Activated CD4-positive, CD25-positive, alpha-beta regulatory T cell treated with anti-CD3 and anti-CD28 coated beads, Interleukin-2, amount 50 U/mL, for 16 hours (primary cell): ENCODE measurements around the gene CMTM3.
"Not testable (repeated sequence)": the region's sequence is repeated elsewhere in the genome, so short reads cannot be mapped to it uniquely, and the experiment has no call there.

Source experiments
- DNase-seq: peaks from one replicate; pipeline ENCODE4 v3.0.0-alpha.2; 2020; ENCODE audit warnings: low read depth, low spot score

CMTM3 gene

DNA sequence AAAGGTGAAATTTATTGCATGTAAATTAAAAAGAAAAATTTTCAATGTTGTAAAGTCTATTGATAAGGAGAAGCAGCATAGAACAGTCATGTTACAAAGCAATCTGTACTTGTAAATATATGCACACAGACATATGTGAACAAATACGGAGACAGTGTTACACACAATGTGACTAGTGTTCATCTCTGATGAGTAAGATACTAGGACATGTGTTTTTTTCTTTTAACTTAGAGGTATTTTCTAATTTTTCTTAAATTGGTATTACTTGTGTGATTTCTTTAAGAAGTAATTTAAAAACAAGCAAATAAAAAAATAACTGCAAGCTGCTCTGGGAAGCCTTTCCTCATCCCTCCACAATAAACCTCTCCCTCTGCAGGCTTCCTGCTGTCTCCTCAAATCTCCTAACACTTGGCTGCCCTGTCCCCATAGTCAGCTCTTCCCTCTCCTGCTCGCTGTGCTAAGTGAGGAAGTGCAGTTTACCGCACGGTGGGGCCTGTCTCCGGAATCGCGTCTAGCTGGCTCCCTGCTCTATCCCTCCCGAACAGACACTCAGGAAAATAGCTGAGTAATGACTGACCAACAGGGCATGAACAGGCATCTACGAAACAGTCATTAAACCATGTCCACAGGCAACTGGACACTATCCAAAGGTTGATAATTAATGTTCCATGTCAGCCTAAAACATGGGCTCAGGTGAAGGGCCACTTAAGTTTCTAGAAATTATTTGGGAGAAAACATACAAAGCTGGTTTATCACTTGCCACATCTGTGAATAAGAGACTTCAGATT lies 56.1 kb downstream of the CMTM3 start:
- DNase-seq = no peak

DNA sequence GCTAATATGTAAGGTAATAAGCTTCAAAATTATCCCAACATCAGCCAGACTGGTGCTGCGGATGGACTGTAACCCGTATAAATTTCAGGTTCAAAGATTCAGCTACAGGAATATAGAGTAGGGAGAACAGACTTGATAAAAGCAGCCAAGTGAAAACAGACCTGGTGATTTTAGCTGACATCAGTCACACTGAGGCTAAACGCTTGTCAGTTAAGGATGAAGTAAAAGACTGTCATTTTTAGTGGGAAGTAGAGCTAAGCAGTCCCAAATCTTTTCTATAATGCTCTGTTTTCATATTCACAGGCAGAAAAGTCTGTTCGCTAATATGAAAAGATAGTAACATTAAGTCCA lies 56.7 kb downstream of the CMTM3 start:
- no peak for DNase-seq

DNA sequence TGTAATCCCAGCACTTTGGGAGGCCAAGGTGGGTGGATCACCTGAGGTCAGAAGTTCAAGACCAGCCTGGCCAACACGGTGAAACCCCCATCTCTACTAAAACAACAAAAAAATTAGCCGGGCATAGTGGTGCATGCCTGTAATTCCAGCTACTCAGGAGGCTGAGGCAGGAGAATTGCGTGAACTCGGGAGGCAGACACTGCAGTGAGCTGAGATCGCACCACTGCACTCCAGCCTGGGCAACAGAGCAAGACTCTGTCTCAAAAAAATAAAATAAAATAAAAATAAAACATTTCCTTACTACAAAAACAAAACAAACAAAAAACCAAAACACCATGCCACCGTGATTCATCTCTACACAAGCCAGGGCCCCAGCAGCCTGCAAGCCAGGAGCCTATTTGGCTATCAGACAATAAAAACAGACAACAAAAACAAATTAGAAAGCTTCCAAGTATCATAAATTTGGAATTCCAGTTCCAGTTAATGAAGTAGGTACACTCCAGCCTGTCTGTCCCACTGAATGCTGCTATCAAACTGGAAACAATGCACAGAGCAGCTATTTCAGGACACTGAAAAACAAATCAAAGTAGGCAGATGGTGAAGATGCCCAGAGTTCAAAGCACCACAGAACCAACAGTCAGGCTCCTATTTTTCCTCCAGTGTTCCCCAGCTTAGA lies 57.3 kb downstream of the CMTM3 start:
- DNase-seq = not testable (repeated sequence)

DNA sequence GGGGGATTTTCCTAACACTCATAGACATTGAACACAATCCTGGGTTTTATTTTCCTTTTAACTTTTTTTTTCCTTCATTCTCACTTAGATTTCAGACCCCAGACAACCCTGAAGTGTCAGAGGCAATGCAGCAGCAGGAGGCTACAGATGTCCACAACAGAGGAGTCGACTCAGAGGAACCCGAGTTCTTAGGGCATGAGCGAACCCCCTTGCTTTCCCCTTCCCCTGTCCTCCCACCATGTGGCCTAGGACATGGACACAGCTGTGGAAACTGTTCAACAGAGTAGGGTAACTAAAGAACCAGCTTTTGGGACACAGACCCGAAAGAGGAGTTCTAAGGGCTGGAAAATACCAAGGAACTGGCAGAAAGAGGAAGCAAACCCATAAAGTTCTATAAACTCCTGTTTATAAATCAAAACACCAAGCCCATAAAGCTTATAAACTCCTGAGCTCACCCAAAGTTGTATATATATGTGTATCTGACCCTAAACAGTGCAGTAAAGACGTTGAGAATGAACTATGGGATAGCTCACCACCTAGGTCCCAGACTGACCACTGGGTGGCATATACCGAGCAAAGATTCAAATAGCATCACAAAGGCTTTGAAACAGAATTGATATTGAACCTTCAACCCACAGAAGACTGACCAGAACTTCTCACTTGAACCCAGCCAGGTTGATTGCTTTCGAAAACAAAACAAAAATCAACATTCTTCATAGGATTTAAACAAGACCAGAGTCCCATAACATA lies 58.1 kb downstream of the CMTM3 start:
- DNase-seq = no peak
